Stomach (tissue), 4 donors: ENCODE results near the gene PAQR5.

Experiments used
- CTCF ChIP-seq, 7 experiments: fragments of 450-650 bp in 4 of 7; fragments of 200-600 bp in 3 of 7; sonication (generic) in 3 of 7; IDR thresholded peaks; one replicate each; pipeline ENCODE4 v1.5.1; 2016 to 2019; ENCODE audit warnings: antibody characterized with exemption in 7 of 7, control low read depth in 2 of 7, mild to moderate bottlenecking in 1 of 7
- POLR2AphosphoS5 ChIP-seq, 3 donors: sonication (generic); formaldehyde crosslinking; IDR thresholded peaks; one replicate each; pipeline ENCODE4 v1.6.1; 2016; ENCODE audit warnings: antibody characterized with exemption in 3 of 3

GRCh38 chr15:69359722-69360121, 61.0 kb downstream of the PAQR5 start:
- TF ChIP-seq CTCF (IDR thresholded peaks at IDR 0.05) (no peak), POLR2AphosphoS5 (IDR thresholded peaks at IDR 0.05) (no peak)
